Effector CD8-positive, alpha-beta T cell (primary cell): ENCODE results near the gene NTN4.
"Not testable (repeated sequence)": the region's sequence is repeated elsewhere in the genome, so short reads cannot be mapped to it uniquely, and the experiment has no call there.

Source experiments
- DNase-seq: peaks from one replicate; lab custom pipeline; 2025; lab: John Stamatoyannopoulos, UW

The NTN4 gene

GRCh38 chr12:95796225-95796981 is 5.8 kb upstream of the NTN4 start:
- no peak for DNase-seq

GRCh38 chr12:95790917-95791849 is 619 bp upstream of the NTN4 start:
- DNase-seq, result no peak

- DNase-seq, result no peak
Observed at GRCh38 chr12:95789126-95790032, 1.2 kb downstream of the NTN4 start.

- no peak for DNase-seq
Observed at GRCh38 chr12:95788637-95789036, 1.9 kb downstream of the NTN4 start.

GRCh38 chr12:95787274-95787818 is 3.2 kb downstream of the NTN4 start:
- no peak for DNase-seq

GRCh38 chr12:95784915-95785314 is 5.6 kb downstream of the NTN4 start:
- no peak for DNase-seq

- no peak for DNase-seq
Observed at GRCh38 chr12:95784286-95784685, 6.3 kb downstream of the NTN4 start.

GRCh38 chr12:95775466-95775865 is 15.1 kb downstream of the NTN4 start:
- DNase-seq, result not testable (repeated sequence)

GRCh38 chr12:95774311-95775045 is 16.1 kb downstream of the NTN4 start:
- no peak for DNase-seq

GRCh38 chr12:95773320-95773719 is 17.2 kb downstream of the NTN4 start:
- DNase-seq, result no peak

- DNase-seq, result no peak
Observed at GRCh38 chr12:95767703-95768102, 22.9 kb downstream of the NTN4 start.

GRCh38 chr12:95766356-95767019 is 24.1 kb downstream of the NTN4 start:
- DNase-seq, result no peak

- DNase-seq, result no peak
Observed at GRCh38 chr12:95764848-95765247, 25.7 kb downstream of the NTN4 start.

GRCh38 chr12:95763809-95764253 is 26.7 kb downstream of the NTN4 start:
- no peak for DNase-seq

GRCh38 chr12:95762123-95762785 is 28.3 kb downstream of the NTN4 start:
- no peak for DNase-seq

GRCh38 chr12:95760371-95760770 is 30.2 kb downstream of the NTN4 start:
- DNase-seq, result no peak

GRCh38 chr12:95759718-95760117 is 30.8 kb downstream of the NTN4 start:
- no peak for DNase-seq

- DNase-seq, result no peak
Observed at GRCh38 chr12:95759039-95759438, 31.5 kb downstream of the NTN4 start.

GRCh38 chr12:95756362-95756761 is 34.2 kb downstream of the NTN4 start:
- DNase-seq, result no peak
